LNCAP (cell line): Measurements from ENCODE around the gene PGAP6.

Experiments
- CTCF ChIP-seq: fragments of 450-650 bp; IDR thresholded peaks from 2 replicates; pipeline ENCODE4 v1.5.1; 2017; ENCODE audit warnings: mild to moderate bottlenecking

PGAP6 gene

DNA sequence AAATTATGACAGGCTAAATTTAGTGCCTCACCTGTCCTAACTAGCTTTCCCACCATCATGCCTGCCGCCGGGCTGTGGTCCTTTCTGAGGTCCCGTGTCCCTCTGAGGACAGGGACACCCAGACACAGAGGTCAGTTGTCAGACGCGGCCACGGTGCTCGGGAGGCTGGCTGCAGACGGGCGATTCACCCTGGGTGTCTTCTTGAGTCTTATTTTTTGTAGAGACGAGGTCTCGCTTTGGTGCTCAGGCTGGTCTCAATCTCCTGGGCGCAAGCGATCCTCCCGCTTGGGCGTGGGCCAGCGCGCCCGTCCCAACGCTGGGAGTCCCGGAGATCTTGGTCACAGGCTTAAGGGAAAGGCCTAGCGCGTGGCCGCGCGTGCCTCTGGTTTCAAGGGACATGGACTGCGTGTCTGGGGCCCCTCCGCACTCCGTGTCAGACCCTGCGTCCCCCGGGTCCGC lies 42.9 kb upstream of the PGAP6 start:
- TF ChIP-seq CTCF: no peak

- no peak for TF ChIP-seq CTCF
These were observed 42.4 kb upstream of the PGAP6 start for GRCh38 chr16:424033-424622.

GRCh38 chr16:414395-415169 lies 32.8 kb upstream of the PGAP6 start:
- TF ChIP-seq CTCF: no peak

- TF ChIP-seq CTCF: no peak
These were observed 29.9 kb upstream of the PGAP6 start for GRCh38 chr16:411576-412265.

DNA sequence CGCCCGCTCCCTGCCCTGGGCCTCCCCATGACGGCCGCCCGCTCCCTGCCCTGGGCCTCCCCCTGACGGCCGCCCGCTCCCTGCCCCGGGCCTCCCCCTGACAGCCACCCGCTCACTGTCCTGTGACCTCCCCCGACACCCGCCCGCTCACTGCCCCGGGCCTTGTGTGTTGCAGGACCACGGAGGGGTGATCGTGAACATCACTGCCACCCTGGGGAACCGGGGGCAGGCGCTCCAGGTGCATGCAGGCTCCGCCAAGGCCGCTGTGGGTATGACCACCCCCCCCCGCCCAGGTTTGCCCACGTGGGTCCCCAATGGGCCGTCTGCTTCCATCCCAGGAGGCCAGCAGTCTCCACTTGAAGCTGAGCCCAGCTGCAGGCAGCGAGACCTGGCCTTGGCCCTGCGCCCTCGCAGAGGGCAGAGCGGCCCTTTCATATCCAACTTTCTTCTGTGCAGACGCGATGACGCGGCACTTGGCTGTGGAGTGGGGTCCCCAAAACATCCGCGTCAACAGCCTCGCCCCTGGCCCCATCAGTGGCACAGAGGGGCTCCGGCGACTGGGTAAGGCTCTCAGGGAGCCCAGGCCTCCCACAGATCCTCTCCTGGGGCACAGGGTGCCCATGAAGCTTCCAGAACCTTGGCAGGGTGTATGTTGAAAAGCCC lies 28.9 kb upstream of the PGAP6 start:
- TF ChIP-seq CTCF: no peak

- no peak for TF ChIP-seq CTCF
These were observed 25.5 kb upstream of the PGAP6 start for GRCh38 chr16:407253-407652.
